HEK293 (cell line): ENCODE data around the gene NPR3.

Experiments used
- CTCF ChIA-PET: fragments of 350-600 bp; formaldehyde crosslinking; extraction: SDS; loops from one replicate; lab custom pipeline; 2021; ENCODE audit warnings: antibody characterized with exemption; lab: Yijun Ruan, JAX
- POLR2A ChIA-PET: fragments of 300-600 bp; formaldehyde crosslinking; extraction: SDS; loops from one replicate; lab custom pipeline; 2020; ENCODE audit warnings: antibody characterized with exemption, inconsistent platforms; lab: Yijun Ruan, JAX
- H3K27ac ChIP-seq: fragments of 200-500 bp; sonication (Bioruptor generic); 2 replicates; pipeline ENCODE4 v1.5.1; 2014; ENCODE audit warnings: low read depth, low read length, control low read depth, inconsistent platforms; ENCODE audit errors: extremely low read depth
- H3K36me3 ChIP-seq, 2 experiments: fragments of 200-500 bp in 1 of 2; sonication (Bioruptor generic) in 1 of 2; 1 replicate in 1 of 2; 2 replicates in 1 of 2; pipeline ENCODE4 v1.5.1; 2014 to 2017; ENCODE audit warnings: inconsistent platforms in 2 of 2, low read length in 2 of 2; ENCODE audit not compliant: control insufficient read depth in 2 of 2, insufficient read depth in 1 of 2
- H3K4me1 ChIP-seq: fragments of 200-500 bp; sonication (Bioruptor generic); 2 replicates; pipeline ENCODE4 v1.5.1; 2014; ENCODE audit warnings: mild to moderate bottlenecking, low read length, inconsistent platforms; ENCODE audit not compliant: control insufficient read depth, insufficient read depth
- H3K4me3 ChIP-seq: 2 replicates; pipeline ENCODE4 v1.5.1; 2011; ENCODE audit warnings: low read depth, mild to moderate bottlenecking, control low read depth, low read length, moderate library complexity
- H3K9me3 ChIP-seq: fragments of 200-500 bp; sonication (Bioruptor generic); 2 replicates; pipeline ENCODE4 v1.5.1; 2014; ENCODE audit warnings: low read depth, low read length, inconsistent platforms; ENCODE audit not compliant: control insufficient read depth, insufficient read depth
- OSR2 ChIP-seq: fragments of 450-650 bp; formaldehyde crosslinking; IDR thresholded peaks from 2 replicates; pipeline ENCODE4 v1.5.1; 2016; ENCODE audit warnings: missing biosample characterization, missing genetic modification characterization
- SALL2 ChIP-seq: fragments of 450-650 bp; formaldehyde crosslinking; IDR thresholded peaks from 2 replicates; pipeline ENCODE4 v1.5.0; 2017; ENCODE audit warnings: missing biosample characterization, mild to moderate bottlenecking, missing genetic modification characterization, borderline replicate concordance
- ZBTB11 ChIP-seq: fragments of 450-650 bp; formaldehyde crosslinking; conservative IDR thresholded peaks from 2 replicates; pipeline ENCODE4 v1.5.1; 2016; ENCODE audit warnings: low read depth, missing biosample characterization, missing genetic modification characterization
- ZBTB21 ChIP-seq: fragments of 450-650 bp; formaldehyde crosslinking; IDR thresholded peaks from 2 replicates; pipeline ENCODE4 v1.5.1; 2017; ENCODE audit warnings: missing biosample characterization, missing genetic modification characterization
- ZFHX2 ChIP-seq: fragments of 450-650 bp; formaldehyde crosslinking; conservative IDR thresholded peaks from 2 replicates; pipeline ENCODE4 v1.5.1; 2016; ENCODE audit warnings: missing biosample characterization, missing genetic modification characterization
- ZNF10 ChIP-seq: fragments of 450-650 bp; formaldehyde crosslinking; IDR thresholded peaks from 2 replicates; pipeline ENCODE4 v1.5.1; 2017; ENCODE audit warnings: missing biosample characterization, missing genetic modification characterization
- ZNF148 ChIP-seq: fragments of 450-650 bp; formaldehyde crosslinking; IDR thresholded peaks from 2 replicates; pipeline ENCODE4 v1.5.0; 2017; ENCODE audit warnings: missing biosample characterization, missing genetic modification characterization, borderline replicate concordance
- ZNF184 ChIP-seq: fragments of 450-650 bp; IDR thresholded peaks from 2 replicates; pipeline ENCODE4 v1.5.1; 2018; ENCODE audit warnings: missing biosample characterization, mild to moderate bottlenecking, missing genetic modification characterization
- ZNF341 ChIP-seq: fragments of 450-650 bp; formaldehyde crosslinking; IDR thresholded peaks from 2 replicates; pipeline ENCODE4; 2016; ENCODE audit warnings: low read depth, missing biosample characterization, missing genetic modification characterization
- ZNF416 ChIP-seq: fragments of 450-650 bp; formaldehyde crosslinking; IDR thresholded peaks from 2 replicates; pipeline ENCODE4 v1.5.1; 2016; ENCODE audit warnings: missing biosample characterization, missing genetic modification characterization
- ZNF510 ChIP-seq: fragments of 450-650 bp; formaldehyde crosslinking; IDR thresholded peaks from 2 replicates; pipeline ENCODE4 v1.5.1; 2018; ENCODE audit warnings: mild to moderate bottlenecking, missing genetic modification characterization, missing biosample characterization; ENCODE audit not compliant: insufficient replicate concordance
- ZNF518A ChIP-seq: fragments of 450-650 bp; formaldehyde crosslinking; conservative IDR thresholded peaks from 2 replicates; pipeline ENCODE4 v1.5.1; 2016; ENCODE audit warnings: low read depth, missing biosample characterization, missing genetic modification characterization
- ZNF610 ChIP-seq: fragments of 450-650 bp; formaldehyde crosslinking; IDR thresholded peaks from 2 replicates; pipeline ENCODE4 v1.5.1; 2016; ENCODE audit warnings: missing biosample characterization, missing genetic modification characterization, borderline replicate concordance
- ZNF658 ChIP-seq: fragments of 450-650 bp; formaldehyde crosslinking; IDR thresholded peaks from 2 replicates; pipeline ENCODE4; 2016; ENCODE audit warnings: missing biosample characterization, missing genetic modification characterization
- TF ChIP-seq, protein P1 (sequence below): fragments of 450-650 bp; formaldehyde crosslinking; IDR thresholded peaks from 2 replicates; pipeline ENCODE4 v1.5.1; 2016; ENCODE audit warnings: missing biosample characterization, missing genetic modification characterization

NPR3 gene

GRCh38 chr5:32827981-32828380, 116.9 kb downstream of the NPR3 start:
- no peaks in the 10 kb centered on the region for H3K9me3 ChIP-seq
- no peaks in the 10 kb centered on the region for H3K4me1 ChIP-seq
- H3K36me3 ChIP-seq, result no peaks in the 10 kb centered on the region
- ChIA-PET POLR2A (no interaction called here), CTCF (no interaction called here)
- no peak for TF ChIP-seq ZNF184 (tag by site-specific recombination)
- TF ChIP-seq ZFHX2, result no peak
- no peak for TF ChIP-seq ZNF510
- TF ChIP-seq ZNF416 (tag by site-specific recombination), result no peak
- TF ChIP-seq ZNF610 (tag by site-specific recombination), result no peak
- no peak for TF ChIP-seq ZNF148 (tag by site-specific recombination)
- no peak for TF ChIP-seq ZNF518A
- no peak for TF ChIP-seq ZNF341
- no peak for TF ChIP-seq ZBTB11 (tag by site-specific recombination)
- TF ChIP-seq SALL2 (tag by site-specific recombination), result no peak
- TF ChIP-seq ZBTB21, result no peak
- no peak for TF ChIP-seq OSR2 (tag by site-specific recombination)
- TF ChIP-seq, protein P1, sequence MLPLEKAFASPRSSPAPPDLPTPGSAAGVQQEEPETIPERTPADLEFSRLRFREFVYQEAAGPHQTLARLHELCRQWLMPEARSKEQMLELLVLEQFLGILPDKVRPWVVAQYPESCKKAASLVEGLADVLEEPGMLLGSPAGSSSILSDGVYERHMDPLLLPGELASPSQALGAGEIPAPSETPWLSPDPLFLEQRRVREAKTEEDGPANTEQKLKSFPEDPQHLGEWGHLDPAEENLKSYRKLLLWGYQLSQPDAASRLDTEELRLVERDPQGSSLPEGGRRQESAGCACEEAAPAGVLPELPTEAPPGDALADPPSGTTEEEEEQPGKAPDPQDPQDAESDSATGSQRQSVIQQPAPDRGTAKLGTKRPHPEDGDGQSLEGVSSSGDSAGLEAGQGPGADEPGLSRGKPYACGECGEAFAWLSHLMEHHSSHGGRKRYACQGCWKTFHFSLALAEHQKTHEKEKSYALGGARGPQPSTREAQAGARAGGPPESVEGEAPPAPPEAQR, result no peak
- TF ChIP-seq ZNF10 (tag by site-specific recombination), result no peak
- no peak for TF ChIP-seq ZNF658 (tag by site-specific recombination)
- H3K4me3 ChIP-seq, result no peak overlapping the region
- no peak overlapping the region for H3K27ac ChIP-seq
